GM19193 (cell line): ENCODE results near the gene MAGEF1.

Experiments
- POLR2A ChIP-seq: IDR thresholded peaks from 4 replicates; pipeline ENCODE4 v1.6.1; 2011; ENCODE audit not compliant: insufficient read depth, insufficient read length; ENCODE audit errors: extremely low read depth

The MAGEF1 gene

DNA sequence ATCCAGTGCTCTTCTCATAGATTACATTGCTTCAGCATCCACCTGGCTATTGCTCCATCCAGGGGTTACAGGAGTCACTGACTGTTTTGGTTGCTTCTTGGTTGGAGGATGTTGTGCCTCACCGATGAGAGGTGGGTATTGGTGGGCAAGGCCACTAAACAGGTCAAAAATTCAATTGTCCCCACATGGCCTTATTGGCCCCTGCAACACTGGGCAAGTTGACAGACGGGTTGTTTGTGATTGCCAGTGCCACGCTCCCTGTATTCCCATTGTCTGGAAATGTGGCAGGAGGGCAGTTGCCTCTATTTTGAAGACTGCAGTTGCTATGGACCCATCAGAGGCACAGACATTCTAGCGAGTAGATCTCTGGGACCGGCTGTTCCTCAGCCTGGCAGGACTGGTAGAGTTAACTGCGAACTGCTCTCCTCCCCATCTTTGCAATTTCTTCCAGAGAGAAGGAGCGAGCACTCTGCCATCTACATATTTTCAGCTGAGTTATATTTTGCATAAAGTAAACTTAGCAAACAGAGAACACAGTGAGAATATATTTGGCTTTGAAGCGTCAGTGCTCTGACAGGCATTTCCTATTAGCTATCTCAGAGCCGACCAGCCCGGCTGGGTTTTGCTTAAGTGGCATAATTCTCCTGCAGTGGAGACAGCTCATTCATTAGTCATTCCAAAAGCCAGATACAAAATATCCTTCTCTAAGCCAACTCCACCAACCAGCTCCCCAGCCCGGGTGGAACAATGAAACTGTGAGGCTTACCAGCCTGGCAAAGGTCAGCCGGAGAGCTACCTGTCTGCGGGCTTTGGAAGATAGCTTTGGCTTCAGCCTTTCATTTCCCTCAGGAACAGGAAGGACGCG, 26.0 kb upstream of the MAGEF1 start:
- no peak for TF ChIP-seq POLR2A

DNA sequence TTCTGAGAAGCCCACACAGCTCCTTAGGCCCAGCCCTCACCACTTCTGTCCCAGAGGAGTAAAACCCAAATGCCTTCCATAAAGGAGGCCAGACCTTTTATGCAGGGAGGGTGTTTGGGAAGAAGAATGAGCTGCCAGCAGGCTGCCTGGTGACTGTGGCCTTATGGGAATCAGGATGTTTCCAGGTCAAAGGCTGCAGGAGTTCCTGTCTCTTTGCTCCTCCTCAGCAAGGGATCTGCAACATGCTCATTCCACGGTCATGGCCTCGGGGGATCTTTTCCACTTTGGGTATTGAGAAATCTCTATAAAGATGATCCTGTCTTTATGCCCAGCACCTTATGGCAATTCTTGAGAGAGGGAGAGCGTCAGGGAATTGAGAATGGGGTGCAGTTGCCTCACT, 25.2 kb upstream of the MAGEF1 start:
- no peak for TF ChIP-seq POLR2A

DNA sequence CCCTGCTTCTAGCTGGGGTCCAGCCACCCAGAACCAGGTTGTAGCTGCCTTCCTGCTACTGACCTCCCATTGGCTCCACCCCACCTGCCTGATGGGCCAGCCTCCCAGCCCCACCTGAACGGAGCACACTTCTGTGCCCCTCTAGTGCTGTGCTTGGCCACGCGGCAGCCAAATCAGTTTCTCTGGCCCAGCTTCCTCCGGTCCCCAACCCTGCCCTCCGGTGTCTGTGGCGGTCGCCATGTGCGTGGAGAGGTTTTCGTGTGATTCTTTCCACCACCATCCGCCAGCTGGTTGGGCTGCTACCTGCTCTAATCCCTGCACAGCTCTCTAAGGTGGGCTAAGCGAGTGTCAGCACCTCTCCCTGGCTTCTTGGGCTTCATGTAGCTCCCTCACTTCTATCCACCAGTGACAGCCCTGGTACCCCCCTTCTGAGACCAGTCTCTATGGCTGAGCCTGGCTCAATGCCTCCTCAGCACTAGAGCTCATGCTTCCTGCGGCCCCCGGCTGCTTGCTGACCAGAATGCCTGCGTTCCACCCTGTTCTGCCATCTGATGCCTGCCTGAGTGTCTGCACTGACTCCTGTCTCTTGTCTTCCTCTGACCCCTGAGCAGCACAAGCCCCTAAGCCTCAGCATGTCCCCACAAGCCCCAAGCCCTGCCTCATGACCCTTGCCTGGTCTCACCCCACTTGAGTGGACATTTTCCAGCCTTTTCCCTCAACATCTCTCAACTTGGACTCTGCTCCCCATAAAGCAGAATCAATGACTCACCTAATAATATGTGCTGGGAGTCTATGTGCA, 23.2 kb upstream of the MAGEF1 start:
- no peak for TF ChIP-seq POLR2A

DNA sequence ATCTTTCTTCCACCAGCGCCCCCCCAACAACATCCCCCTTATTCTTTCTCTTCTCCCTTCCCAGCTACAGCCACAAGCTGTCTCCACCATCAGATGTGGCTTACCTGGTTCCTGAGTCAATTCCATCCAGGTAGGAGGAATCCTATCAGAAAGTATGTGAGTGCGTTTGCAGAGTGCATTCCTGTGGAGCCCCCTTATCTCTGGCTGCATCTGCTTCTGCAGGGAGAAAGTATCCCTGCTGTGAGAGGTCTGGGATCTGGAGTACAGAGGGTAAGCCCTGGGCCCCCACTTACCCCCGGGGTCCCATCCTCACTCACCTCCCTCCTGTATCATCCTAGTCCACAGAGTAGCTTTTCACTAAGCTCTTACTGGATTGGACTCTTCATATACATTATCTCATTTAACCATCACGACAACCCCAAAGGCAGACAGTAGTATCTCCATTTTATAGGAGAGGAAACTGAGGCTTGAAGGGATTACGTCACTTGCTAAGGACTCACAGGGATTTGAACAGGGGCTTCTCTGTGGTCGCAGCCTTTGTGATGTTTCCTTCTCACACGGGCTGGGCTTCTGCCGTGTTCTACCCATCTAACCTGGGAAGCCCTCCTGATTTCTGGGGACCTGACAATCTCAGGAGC, 22.2 kb upstream of the MAGEF1 start:
- no peak for TF ChIP-seq POLR2A

DNA sequence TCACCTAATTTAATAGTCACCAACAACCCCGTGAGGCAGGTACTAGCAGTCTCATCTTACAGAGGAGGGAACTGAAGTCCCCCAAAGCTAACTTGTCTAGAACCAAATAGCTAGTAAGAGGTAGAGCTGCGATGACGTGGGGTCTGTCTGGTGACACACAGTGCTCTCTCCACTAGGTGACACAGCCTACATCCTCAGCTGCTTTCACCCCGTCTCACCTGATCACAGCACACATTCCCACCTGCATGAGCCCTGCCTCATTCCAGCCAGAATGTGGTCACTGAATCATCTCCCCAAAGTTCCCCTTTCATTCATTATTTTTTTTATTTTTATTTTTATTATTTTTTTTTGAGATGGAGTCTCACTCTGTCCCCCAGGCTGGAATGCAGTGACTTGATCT, 21.3 kb upstream of the MAGEF1 start:
- TF ChIP-seq POLR2A = no peak

DNA sequence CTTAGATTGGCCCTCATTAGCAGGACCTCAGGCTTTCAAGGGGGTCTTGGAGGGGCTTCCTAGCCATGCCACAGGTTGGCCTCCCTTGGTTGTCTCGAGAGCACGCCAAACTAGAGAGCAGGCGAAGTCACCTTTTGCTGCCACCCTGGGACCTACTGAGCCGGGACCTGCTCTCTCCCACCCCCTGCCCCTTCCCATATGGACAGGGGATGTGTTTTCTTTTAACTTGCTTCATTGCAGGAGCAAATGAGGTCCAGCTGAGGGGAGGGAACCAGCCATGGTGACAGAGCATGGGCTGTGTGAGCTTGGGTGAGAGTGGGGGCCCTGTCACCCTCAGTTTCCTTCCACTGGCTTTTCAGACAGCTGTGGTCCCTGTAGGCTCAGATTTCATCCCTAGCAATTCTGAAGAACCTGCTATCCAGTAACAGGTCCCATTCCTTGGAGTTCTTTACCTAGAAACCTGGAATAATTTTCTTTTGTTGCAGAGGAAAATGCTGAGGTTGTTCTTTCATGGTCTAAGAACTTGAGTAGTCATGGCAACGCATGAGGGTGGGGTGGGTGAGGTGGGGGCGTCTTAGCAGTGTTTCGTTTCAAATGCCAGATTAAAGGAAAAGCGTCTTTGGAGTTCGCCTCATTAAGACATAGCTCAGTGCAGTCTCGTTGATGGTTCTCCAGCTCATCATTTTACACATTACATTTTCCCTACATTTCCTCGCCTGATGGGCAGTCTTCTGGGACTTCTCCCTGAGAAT, 20.1 kb upstream of the MAGEF1 start:
- no peak for TF ChIP-seq POLR2A

DNA sequence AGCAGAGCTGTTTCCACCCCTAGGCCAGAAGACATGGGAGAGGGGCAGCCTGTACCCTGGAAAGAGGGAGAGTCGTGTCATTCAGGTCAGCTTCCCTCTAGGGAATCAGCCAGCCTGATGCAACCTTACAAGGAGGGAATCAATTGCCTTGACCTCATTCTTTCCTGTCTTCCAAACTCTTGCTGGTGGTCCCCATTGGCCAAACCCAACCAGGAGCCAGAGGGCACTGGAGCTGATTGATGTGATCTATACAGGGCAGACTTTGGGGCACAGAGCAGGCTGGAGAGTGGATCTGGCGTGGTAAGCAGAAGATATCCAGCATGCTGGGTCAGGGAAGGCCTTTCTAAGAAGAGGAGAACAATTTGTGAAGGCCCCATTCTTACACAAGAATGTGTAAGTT, 19.1 kb upstream of the MAGEF1 start:
- no peak for TF ChIP-seq POLR2A

DNA sequence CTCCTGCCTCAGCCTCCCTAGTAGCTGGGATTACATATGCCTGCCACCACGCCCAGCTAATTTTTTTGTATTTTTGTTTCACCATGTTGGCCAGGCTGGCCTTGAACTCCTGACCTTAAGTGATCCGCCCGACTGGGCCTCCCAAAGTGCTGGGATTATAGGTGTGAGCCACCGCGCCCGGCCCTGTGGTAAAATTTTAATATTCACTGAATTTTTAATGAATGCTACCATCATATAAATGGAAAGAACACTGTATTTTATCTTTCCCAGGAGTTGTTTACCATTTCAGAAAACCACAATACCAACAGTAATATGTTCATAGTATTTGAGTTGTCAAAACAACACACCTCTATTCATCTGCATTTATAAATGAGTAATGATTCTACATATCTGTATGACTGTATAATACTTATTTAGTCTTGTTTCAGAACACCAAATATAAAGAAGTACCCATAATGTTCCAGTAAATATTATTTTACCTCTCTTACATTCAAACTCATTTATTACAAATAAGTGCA, 16.2 kb upstream of the MAGEF1 start:
- no peak for TF ChIP-seq POLR2A

DNA sequence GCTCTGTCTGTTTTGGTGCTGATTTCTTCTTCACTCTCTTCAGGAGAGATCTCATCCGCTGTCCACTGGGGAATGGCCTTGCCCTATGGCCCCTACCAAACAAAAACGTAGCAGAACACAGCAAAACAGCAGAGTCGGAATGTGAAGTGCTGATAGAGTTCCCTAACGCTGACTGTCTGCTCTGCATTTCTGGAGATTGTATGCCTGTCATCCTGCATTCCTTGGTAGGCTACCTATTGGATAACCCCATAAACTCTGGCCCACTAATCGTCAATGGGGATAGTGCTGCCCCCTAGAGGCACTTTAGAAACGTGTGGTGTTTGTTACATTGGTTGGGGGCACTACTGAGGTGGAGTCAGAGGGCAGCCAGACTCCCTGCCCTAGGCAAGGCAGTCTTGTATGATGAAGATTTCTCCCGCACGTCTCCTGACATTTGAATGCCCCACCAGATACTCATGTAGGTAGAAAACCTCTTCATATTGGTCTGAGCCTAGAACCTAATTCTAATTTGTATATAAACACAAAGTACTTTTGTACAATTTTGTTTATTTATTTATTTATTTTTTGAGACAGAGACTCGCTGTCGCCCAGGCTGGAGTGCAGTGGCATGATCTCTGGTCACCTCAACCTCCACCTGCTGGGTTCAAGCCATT, 15.6 kb upstream of the MAGEF1 start:
- TF ChIP-seq POLR2A = no peak

DNA sequence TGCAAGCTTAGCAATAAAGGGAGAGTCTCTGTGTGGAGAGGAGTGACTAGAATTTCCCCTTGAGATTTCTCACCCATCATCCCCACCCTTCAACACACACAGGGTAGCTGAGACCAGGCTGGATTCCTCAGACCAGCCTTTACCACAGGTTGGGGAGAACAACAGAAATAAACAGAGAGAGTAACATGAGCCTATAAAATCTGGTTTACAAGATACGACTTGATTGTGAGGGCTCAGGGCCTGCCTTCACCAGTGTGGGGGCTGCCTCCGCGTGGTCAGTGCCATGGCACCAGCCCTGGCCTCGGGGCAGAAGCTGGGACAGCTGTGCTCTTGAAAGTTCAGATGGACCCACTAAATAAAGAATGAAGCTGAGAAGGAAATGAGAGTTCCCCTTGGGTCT, 14.6 kb upstream of the MAGEF1 start:
- TF ChIP-seq POLR2A = no peak

DNA sequence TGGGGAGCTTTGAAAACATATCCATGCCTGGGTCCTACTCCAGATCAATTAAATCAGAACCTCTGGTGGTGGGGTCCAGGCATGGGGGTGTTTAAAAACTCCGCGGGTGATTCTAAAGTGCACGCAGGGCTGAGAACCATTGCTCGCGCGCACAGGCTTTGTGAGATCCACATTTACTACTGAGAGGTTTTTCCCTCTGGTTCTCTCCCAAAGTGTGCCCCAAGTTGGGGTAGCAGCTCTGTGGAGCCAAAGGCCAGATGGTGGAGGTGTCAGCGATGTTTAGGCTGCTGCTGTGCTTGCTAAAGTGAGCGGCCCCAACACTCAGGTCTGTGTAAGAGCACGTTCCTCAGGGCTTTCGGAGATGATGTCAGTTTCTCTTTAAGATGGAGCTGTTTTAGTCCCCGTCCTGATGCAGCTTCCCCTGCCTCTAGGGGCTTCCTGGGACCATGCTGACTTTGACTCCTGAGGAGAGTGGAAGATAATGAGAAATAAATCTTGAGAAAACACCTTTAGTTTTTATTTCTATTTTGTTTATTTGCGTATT, 13.4 kb upstream of the MAGEF1 start:
- TF ChIP-seq POLR2A = no peak

DNA sequence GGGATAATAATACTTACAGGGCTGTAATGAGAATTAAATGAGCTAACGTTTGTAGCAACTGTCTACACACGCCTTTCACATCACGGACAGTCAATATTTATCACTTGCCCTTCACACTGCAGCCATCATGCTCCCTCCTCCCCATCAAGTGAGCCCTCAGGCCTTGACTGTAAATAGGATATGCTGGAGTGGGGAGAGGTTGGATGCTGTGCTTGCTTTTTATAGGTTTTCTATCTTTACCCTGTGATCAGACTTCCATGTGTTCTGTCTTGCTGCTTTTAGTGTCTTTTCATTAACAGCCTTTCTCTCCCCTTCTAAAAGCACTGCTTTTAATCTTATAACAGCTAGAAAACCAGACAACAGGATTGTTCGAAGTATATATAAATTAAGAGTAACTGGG, 12.8 kb upstream of the MAGEF1 start:
- TF ChIP-seq POLR2A = no peak

DNA sequence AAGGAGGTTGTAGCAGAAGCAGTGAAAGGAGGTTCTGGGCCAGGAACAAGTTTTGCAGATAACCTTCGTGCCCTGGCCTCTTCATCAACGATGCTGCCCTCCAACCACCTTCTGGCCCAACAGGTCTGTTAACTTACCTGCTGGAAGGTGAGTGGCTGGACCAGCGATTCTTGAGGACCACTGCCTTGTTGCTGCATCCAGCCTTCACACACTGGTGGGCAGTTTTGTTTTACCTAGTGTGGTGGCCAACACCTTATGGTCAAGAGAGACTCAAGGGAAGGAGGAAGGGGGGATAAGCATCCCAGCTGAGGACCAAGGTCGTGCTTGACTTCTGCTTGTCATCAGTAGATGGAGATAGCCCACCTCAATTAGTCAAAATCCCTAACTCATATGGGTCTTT, 7.8 kb upstream of the MAGEF1 start:
- TF ChIP-seq POLR2A = no peak

DNA sequence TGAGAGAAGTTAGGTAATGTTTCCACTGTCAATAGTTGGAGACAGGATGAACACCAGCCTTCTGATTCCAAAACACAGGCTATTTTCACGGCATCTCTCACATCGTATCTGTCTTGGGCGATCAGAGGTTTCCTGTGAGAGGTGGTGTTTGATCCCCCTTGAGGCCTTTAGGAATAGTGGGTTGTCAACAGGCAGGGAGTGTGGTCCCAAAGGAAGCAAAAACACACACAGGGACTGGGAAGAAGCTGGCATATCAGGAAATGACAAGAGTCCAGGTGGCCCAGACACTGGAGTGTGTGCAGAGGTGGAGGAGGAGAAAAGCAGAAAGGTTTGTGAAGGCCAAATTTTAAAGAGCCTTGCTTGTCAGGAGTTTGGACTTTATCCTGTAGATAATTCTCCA, 6.6 kb upstream of the MAGEF1 start:
- no peak for TF ChIP-seq POLR2A
